HL-60 (cell line): ENCODE measurements around the gene AIRE.

Experiments
- CTCF ChIP-seq: IDR thresholded peaks from one replicate; pipeline ENCODE4 v1.5.1; 2011; ENCODE audit warnings: low read length, control low read depth, inconsistent platforms; ENCODE audit not compliant: insufficient read depth
- POLR2AphosphoS5 ChIP-seq: IDR thresholded peaks from 2 replicates; pipeline ENCODE4 v1.6.1; 2012; ENCODE audit warnings: low read depth
- REST ChIP-seq: IDR thresholded peaks from 2 replicates; pipeline ENCODE4 v1.6.1; 2012; ENCODE audit warnings: low read depth; ENCODE audit not compliant: insufficient replicate concordance

GRCh38 chr21:44306936-44307704 lies 21.4 kb downstream of the AIRE start:
- TF ChIP-seq CTCF (no peak), POLR2AphosphoS5 (no peak), REST (no peak)
